Astrocyte (in vitro differentiated cells and primary cell): ENCODE data around the gene PLD1. TPM values are rescaled to one million over a fixed set of nuclear protein-coding genes. Genes with fewer than 3 reads are reported as not detected.

Experiments used
- DNase-seq: peaks from one replicate; pipeline ENCODE4 v3.0.0-alpha.2; 2010; ENCODE audit warnings: low read depth
- FAIRE-seq: peaks from 2 replicates; lab custom pipeline; 2011; peaks lifted over from hg19 to GRCh38; lab: Jason Lieb, UNC
- H2AFZ ChIP-seq: 2 replicates; pipeline ENCODE4 v1.6.0; 2012; ENCODE audit warnings: low read depth, low read length, inconsistent platforms
- H3K27ac ChIP-seq: 2 replicates; pipeline ENCODE4 v1.5.1; 2011; ENCODE audit warnings: low read depth, low read length, inconsistent platforms
- H3K27me3 ChIP-seq: 2 replicates; pipeline ENCODE4 v1.6.0; 2011; ENCODE audit warnings: low read length, inconsistent platforms; ENCODE audit not compliant: insufficient read depth
- H3K36me3 ChIP-seq: 2 replicates; pipeline ENCODE4 v1.5.1; 2011; ENCODE audit warnings: low read length, inconsistent platforms; ENCODE audit not compliant: insufficient read depth
- H3K4me1 ChIP-seq: 2 replicates; pipeline ENCODE4 v1.5.1; 2011; ENCODE audit warnings: low read length, inconsistent platforms; ENCODE audit not compliant: insufficient read depth
- H3K4me2 ChIP-seq: 2 replicates; pipeline ENCODE4 v1.6.0; 2012; ENCODE audit warnings: low read length, inconsistent platforms
- H3K4me3 ChIP-seq: 2 replicates; pipeline ENCODE4 v1.5.1; 2011; ENCODE audit warnings: low read depth, mild to moderate bottlenecking, low read length, inconsistent platforms; ENCODE audit not compliant: insufficient read depth
- H3K79me2 ChIP-seq: 2 replicates; pipeline ENCODE4 v1.6.0; 2012; ENCODE audit warnings: mild to moderate bottlenecking, low read length, inconsistent platforms; ENCODE audit not compliant: insufficient read depth
- H3K9ac ChIP-seq: 2 replicates; pipeline ENCODE4 v1.6.0; 2012; ENCODE audit warnings: mild to moderate bottlenecking, low read length, inconsistent platforms
- H3K9me3 ChIP-seq: 2 replicates; pipeline ENCODE4 v1.5.1; 2012; ENCODE audit warnings: low read depth, mild to moderate bottlenecking, low read length, inconsistent platforms; ENCODE audit not compliant: insufficient read depth
- H4K20me1 ChIP-seq: 2 replicates; pipeline ENCODE4 v1.6.0; 2012; ENCODE audit warnings: low read length, inconsistent platforms; ENCODE audit not compliant: insufficient read depth
- H3K27ac Mint-ChIP-seq: one replicate; pipeline ENCODE4 v1.8.0; 2021; ENCODE audit warnings: mild to moderate bottlenecking, mixed read lengths; ENCODE audit not compliant: unreplicated experiment
- H3K27me3 Mint-ChIP-seq: one replicate; pipeline ENCODE4 v1.8.0; 2021; ENCODE audit warnings: low read depth, mixed read lengths; ENCODE audit not compliant: unreplicated experiment
- H3K36me3 Mint-ChIP-seq: one replicate; pipeline ENCODE4 v1.8.0; 2021; ENCODE audit warnings: low read depth, mixed read lengths; ENCODE audit not compliant: unreplicated experiment
- H3K4me1 Mint-ChIP-seq: one replicate; pipeline ENCODE4 v1.8.0; 2021; ENCODE audit warnings: low read depth, mixed read lengths; ENCODE audit not compliant: unreplicated experiment
- H3K4me3 Mint-ChIP-seq: one replicate; pipeline ENCODE4 v1.8.0; 2021; ENCODE audit warnings: mild to moderate bottlenecking, moderate library complexity, mixed read lengths; ENCODE audit not compliant: unreplicated experiment
- H3K9me3 Mint-ChIP-seq: one replicate; pipeline ENCODE4 v1.8.0; 2021; ENCODE audit warnings: mild to moderate bottlenecking, mixed read lengths; ENCODE audit not compliant: unreplicated experiment
- CTCF ChIP-seq: IDR thresholded peaks from 2 replicates; pipeline ENCODE4 v1.5.1; 2011; ENCODE audit warnings: low read depth, mild to moderate bottlenecking, inconsistent platforms, low read length, moderate library complexity; ENCODE audit not compliant: insufficient read depth
- EZH2 ChIP-seq: IDR thresholded peaks from 2 replicates; pipeline ENCODE4 v1.6.1; 2012; ENCODE audit warnings: mild to moderate bottlenecking, low read length, inconsistent platforms; ENCODE audit not compliant: insufficient read depth
- total RNA-seq: library from RNA; stranded (reverse); gene quantifications from 2 replicates; pipeline ENCODE4 v1.2.1, GENCODE V29; 2021

The PLD1 gene
- total RNA-seq, 1 donor from 2014 or later: 21.5 TPM

GRCh38 chr3:171653701-171654100 lies 156.6 kb downstream of the PLD1 start:
- no peak overlapping the region for H3K9ac ChIP-seq
- Mint-ChIP-seq H3K36me3 (peaks cover 3% of the 10 kb centered on the region), H3K9me3 (no peaks in the 10 kb centered on the region), H3K4me3 (no peak overlapping the region), H3K27me3 (no peaks in the 10 kb centered on the region), H3K27ac (no peak overlapping the region), H3K4me1 (peaks cover 3% of the 10 kb centered on the region)
- no peaks in the 10 kb centered on the region for H3K4me1 ChIP-seq
- no peak overlapping the region for H3K27ac ChIP-seq
- no peak overlapping the region for H2AFZ ChIP-seq
- TF ChIP-seq EZH2: no peak
- no peak for TF ChIP-seq CTCF
- H3K27me3 ChIP-seq: no peaks in the 10 kb centered on the region
- H3K4me3 ChIP-seq: no peak overlapping the region
- no peak overlapping the region for H3K4me2 ChIP-seq
- H3K79me2 ChIP-seq: no peaks in the 10 kb centered on the region
- no peaks in the 10 kb centered on the region for H3K9me3 ChIP-seq
- no peaks in the 10 kb centered on the region for H3K36me3 ChIP-seq
- H4K20me1 ChIP-seq: no peaks in the 10 kb centered on the region
- FAIRE-seq: no peak
- peak; percentile 48 for DNase-seq

- Histone ChIP-seq H3K9me3 (no peaks in the 10 kb centered on the region), H3K9ac (no peak overlapping the region), H2AFZ (no peak overlapping the region), H3K79me2 (no peaks in the 10 kb centered on the region), H3K4me3 (no peak overlapping the region), H4K20me1 (no peaks in the 10 kb centered on the region), H3K4me2 (no peak overlapping the region), H3K4me1 (no peaks in the 10 kb centered on the region), H3K36me3 (no peaks in the 10 kb centered on the region), H3K27me3 (no peaks in the 10 kb centered on the region), H3K27ac (no peak overlapping the region)
- Mint-ChIP-seq H3K4me3 (no peak overlapping the region), H3K9me3 (no peaks in the 10 kb centered on the region), H3K27ac (no peak overlapping the region), H3K36me3 (peaks cover 3% of the 10 kb centered on the region), H3K4me1 (peaks cover 3% of the 10 kb centered on the region), H3K27me3 (no peaks in the 10 kb centered on the region)
- TF ChIP-seq CTCF (no peak), EZH2 (no peak)
- DNase-seq: no peak
- no peak for FAIRE-seq
Observed at GRCh38 chr3:171652932-171653331, 157.4 kb downstream of the PLD1 start.

- H3K4me3 Mint-ChIP-seq: no peak overlapping the region
- no peak overlapping the region for H3K27ac Mint-ChIP-seq
- H3K4me2 ChIP-seq: no peak overlapping the region
- H3K27me3 Mint-ChIP-seq: no peaks in the 10 kb centered on the region
- no peak overlapping the region for H3K27ac ChIP-seq
- FAIRE-seq (no peak), DNase-seq (no peak)
- no peaks in the 10 kb centered on the region for H4K20me1 ChIP-seq
- no peaks in the 10 kb centered on the region for H3K4me1 ChIP-seq
- H3K9me3 Mint-ChIP-seq: no peaks in the 10 kb centered on the region
- no peaks in the 10 kb centered on the region for H3K27me3 ChIP-seq
- H3K4me1 Mint-ChIP-seq: peaks cover 3% of the 10 kb centered on the region
- no peaks in the 10 kb centered on the region for H3K79me2 ChIP-seq
- peaks cover 3% of the 10 kb centered on the region for H3K36me3 Mint-ChIP-seq
- H3K9ac ChIP-seq: no peak overlapping the region
- no peak overlapping the region for H2AFZ ChIP-seq
- no peaks in the 10 kb centered on the region for H3K9me3 ChIP-seq
- no peak for TF ChIP-seq EZH2
- no peak for TF ChIP-seq CTCF
- H3K36me3 ChIP-seq: no peaks in the 10 kb centered on the region
- H3K4me3 ChIP-seq: no peak overlapping the region
Observed at GRCh38 chr3:171649911-171650592, 160.2 kb downstream of the PLD1 start.
